GM19438 (cell line): Measurements from ENCODE around the gene VAMP5.
A peak's percentile ranks its signal among the peaks of the same experiment; 100 is the strongest.
"Not testable (repeated sequence)": the region's sequence is repeated elsewhere in the genome, so short reads cannot be mapped to it uniquely, and the experiment has no call there.

Experiments used
- ATAC-seq: cut with Tn5 transposase; IDR thresholded peaks from one replicate; pipeline ENCODE4 v1.9.1; 2021; ENCODE audit warnings: low read depth; ENCODE audit not compliant: unreplicated experiment

Gene VAMP5

DNA sequence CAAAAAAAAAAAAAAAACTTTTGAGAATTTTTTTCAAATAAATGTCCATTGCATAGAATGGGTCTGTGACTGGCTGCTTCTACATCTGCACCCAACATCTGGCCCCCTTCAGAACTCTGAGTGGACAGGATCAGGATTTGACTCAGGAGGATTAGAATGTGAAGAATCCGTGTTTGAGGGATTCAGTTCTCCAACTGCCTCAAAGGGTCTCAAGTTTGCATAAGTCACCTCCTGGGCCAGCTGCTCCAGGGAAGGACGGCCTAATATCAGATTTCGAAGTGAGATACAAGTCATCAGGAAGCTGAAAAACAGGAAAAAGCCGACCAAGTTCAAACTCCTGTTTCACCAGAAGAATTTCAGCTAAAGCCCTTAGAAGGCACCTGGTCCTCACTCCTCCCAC, 34.4 kb upstream of the VAMP5 start:
- no peak for ATAC-seq

- ATAC-seq: no peak
These were observed 33.7 kb upstream of the VAMP5 start for GRCh38 chr2:85550486-85550885.

GRCh38 chr2:85551698-85552678, 32.2 kb upstream of the VAMP5 start:
- ATAC-seq: peak; percentile 70

DNA sequence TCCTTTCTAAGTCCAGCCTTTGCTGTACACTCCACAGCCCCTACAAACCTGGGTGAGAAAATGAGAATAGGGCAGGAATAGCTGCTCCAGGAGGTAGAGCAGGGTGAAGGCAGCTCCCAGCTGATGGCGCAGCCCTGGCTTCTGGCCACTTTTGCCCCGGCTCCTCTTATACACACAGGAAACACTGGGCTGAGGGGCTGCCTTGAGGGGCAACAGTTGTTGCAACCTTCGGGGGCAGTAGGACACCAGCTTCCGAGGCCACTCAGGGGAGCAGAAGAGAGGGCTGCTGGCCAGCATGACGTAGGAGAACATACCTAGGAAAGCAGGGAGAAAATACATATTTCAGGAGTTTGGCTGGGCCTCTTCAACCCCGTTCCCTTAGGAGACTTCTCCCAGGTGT, 31.0 kb upstream of the VAMP5 start:
- no peak for ATAC-seq

DNA sequence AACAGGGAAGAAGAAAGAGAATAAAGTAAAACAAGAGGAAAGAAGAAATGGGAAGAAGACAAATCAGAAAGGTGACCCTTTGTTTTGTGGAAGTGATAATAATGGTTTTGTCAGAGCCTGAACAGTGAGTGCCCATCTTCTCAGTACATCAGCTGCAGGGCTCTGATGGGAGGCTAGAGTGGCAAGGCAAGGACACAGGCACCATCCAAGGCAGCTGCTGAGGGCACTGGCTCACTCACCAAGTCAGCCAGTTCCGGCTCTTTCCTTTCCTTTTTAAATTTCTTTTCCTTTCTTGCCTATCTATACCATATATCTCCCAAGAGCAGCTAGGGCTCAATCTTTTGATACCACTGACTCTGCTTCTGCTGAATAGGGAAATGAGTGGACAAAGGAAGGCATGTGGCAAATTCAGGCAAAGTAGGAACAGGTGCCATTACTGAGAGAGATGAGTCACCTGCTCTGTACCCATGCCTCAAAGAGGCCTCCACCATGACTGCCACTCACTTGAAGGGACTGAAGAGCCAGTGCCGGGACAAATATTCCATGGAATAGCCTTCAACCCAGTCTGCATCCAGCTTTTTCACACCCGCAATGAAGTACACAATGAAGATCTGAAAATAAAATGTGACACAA, 29.1 kb upstream of the VAMP5 start:
- ATAC-seq: no peak

DNA sequence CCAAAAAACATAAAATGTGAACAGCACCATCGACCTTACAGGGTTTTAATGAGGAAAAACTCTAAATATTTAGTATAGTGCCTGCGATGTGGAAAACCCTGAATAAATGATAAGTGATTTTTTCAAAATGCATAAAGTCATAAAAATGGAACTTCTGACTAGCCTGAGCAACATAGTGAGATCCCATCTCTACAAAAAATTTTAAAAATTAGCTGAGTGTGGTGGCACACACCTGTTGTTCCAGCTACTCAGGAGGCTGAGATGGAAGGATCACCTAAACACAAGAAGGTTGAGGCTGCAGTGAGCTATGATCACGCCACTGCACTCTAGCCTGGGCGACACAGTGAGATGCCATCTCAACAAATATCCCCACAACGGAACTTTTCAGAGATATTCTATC, 27.1 kb upstream of the VAMP5 start:
- ATAC-seq: no peak

DNA sequence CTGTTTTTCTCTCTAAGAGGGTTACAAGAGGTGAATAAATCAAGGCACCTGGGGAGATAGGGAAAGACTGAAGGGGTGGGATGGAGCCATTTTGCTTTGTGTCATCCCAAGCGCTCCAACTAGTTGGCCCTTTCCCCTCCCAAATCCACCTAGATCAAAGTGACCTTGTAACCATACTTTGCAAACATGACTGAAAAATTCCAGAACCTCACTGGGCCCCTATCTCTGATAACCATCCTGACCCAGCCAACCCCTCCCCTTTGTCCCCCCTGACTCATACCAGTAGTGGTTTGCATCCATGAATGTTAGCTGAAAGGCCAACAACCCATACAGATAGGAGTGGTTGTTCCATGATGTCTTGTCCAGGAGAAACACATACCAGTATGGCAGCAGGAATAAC, 26.1 kb upstream of the VAMP5 start:
- no peak for ATAC-seq

DNA sequence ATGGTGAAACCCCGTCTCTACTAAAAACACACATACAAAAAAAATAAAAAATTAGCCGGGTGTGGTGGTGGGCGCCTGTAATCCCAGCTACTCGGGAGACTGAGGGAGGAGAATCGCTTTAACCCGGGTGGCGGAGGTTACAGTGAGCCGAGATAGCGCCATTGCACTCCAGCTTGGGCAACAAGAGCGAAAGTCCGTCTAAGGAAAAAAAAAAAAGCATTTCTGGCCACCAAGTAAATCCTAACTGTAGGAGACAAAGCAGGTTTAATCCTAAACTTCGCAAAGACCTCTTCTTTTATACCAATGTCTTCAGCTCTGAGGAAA, 23.9 kb upstream of the VAMP5 start:
- ATAC-seq: not testable (repeated sequence)

- peak; percentile 5 for ATAC-seq
These were observed 23.4 kb upstream of the VAMP5 start for GRCh38 chr2:85560812-85561279.

DNA sequence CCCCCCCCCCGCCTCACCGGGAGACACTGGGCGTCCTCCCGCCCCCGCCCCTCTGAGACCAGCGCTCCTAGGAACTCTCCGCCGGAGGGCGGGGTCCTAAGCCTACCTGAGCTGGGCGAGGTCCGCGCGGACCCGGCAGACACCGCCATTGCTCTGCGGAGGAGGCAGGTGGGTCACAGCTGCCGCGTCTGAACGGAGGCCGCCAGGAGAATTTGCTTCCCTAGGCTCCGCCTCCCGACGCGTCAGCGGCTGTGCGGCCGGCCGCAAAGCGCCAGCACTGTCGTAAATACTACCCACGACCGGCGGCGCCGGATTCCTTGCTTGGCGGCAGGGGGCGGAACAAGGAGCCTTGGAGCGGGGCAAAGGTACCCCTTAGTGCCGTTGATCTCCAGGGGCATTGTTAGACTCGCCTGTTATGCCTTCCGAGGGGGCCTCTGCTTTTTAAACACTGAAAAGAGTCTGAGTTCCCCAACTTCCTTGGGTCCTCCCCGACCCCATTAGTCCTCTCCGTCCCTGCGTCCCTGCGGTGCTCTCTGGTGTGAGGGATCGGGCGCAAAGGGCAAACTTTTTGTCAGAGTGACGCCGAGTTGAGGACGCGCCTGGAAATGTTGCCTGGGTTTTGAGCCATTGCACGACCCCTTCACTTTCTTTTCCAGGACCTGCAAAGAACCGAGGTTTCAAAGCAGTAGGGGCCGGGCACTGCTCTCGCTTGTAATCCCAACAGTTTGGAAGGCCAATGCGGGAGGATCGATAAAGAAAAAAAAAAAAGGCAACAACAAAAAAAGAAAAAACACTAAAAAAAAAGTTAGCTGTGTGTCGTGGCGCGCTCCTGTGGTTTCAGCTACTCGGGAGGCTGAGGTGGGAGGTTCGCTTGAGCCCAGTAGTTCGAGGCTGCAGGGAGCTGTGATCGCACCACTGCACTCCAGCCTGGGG, 22.7 kb upstream of the VAMP5 start, which contains the start of gene GGCX:
Gene GGCX (minus strand): TSS at position 214 of the 933 bp plus-strand sequence. CDS start 65 bp downstream, at position 149.
- ATAC-seq: peak; percentile 90

GRCh38 chr2:85564144-85564563, 20.1 kb upstream of the VAMP5 start:
- no peak for ATAC-seq

DNA sequence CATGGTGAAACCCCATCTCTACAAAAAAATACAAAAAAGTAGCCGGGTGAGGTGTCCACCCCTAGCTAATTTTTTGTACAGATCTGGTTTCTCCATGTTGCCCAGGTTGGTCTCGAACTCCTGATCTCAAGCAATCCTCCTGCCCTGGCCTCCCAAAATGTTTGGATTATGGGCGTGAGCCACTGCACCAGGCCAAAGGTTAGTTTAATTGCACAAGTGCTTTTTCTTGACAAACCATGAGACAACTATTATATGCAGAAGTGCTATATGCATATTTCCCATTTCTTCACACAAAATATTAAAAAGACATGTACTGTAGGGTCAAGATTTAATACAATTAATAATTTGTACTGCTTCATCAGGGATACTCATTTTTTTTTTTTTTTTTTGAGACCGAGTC, 18.0 kb upstream of the VAMP5 start:
- ATAC-seq: no peak

DNA sequence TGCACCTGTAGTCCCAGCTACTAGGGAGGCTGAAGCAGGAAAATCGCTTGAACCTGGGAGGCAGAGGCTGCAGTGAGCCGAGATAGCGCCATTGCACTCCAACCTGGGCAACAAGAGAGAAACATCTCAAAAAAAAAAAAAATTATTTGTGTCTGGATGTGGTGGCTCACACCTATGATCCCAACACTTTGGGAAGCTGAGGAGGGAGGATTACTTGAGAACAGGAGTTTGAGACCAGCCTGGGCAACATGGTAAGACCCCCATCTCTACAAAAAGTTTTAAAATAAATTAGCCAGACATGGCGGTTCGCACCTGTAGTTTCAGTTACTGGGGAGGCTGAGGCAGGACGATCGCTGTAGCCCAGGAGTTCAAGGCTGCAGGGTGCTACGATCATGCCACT, 8.5 kb upstream of the VAMP5 start:
- ATAC-seq: no peak

DNA sequence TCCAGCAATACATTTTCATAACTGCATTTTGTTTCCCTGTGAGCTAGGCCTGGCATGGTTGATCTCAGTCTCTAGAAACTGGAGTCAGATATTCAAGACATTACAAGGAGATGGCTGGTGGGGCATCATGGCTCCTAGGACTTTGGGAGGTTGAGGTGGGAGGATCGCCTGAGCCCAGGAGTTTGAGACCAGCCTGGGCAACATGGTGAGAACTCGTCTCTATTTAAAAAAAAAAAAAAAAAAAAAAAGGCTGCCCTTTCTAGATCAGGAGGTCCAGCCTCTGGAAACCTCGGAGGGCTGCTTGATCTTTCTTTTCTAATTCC, 7.2 kb upstream of the VAMP5 start:
- no peak for ATAC-seq

GRCh38 chr2:85577386-85578242, 6.6 kb upstream of the VAMP5 start, which contains the start of gene VAMP8:
Gene VAMP8 (plus strand): TSS chr2:85577586. CDS start chr2:85577647, 61 bp downstream.
- peak; percentile 66 for ATAC-seq

DNA sequence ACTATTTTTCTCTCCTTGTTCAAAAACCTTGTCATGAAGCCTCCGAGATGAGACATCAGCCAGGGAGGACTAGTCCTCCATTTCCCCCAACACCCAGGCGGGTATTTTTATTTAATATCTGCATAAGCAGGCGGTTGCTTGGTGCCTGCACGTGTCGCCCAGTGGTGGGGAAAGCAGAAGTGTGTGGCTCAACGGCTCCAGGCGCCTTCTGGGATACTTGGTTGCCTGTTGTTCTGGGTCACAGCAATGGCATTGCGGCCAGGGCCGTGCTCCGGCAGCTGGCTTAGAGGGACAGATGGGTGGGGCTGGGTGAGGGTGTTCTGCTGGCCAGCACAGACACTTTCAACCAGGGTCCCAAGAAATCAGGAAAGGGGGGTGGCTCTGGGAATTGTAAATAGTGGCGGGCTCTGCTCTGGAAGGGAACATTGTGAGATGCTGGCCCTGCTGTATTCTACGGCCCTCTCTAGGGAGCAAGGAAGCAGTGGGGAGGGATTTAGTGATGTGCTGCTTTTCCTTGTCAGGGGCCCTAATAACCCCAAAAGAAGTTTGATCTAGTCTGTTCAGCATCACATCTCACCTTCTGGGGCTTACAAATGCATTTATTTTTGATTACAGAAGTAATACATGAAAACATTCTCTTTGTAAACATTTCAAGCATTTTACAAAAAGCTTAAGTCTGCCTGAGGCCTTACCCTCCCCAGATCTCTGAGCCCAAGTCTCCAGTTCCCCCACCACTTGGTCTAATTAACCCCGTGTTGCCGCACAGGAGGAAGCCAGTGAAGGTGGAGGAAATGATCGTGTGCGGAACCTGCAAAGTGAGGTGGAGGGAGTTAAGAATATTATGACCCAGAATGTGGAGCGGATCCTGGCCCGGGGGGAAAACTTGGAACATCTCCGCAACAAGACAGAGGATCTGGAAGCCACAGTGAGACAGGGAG, 5.7 kb upstream of the VAMP5 start:
- no peak for ATAC-seq

GRCh38 chr2:85579266-85579935, 4.8 kb upstream of the VAMP5 start:
- ATAC-seq: no peak

- no peak for ATAC-seq
These were observed 4.0 kb upstream of the VAMP5 start for GRCh38 chr2:85580206-85580605.
